K562 (cell line): ENCODE results near the gene S100A4. TPM values are rescaled to one million over a fixed set of nuclear protein-coding genes. Genes with fewer than 3 reads are reported as not detected.
A peak's percentile ranks its signal among the peaks of the same experiment; 100 is the strongest.

Source experiments
- CBFB ChIP-seq: sonication (generic); formaldehyde crosslinking; IDR thresholded peaks from 2 replicates; pipeline ENCODE4 v1.4.0; 2020; ENCODE audit warnings: mild to moderate bottlenecking, missing genetic modification reagents
- CEBPB ChIP-seq: fragments of 450-650 bp; IDR thresholded peaks from 2 replicates; pipeline ENCODE4 v1.6.1; 2016; ENCODE audit warnings: missing genetic modification characterization, missing compliant biosample characterization
- GATA2 ChIP-seq: sonication (generic); formaldehyde crosslinking; IDR thresholded peaks from 2 replicates; pipeline ENCODE4 v1.4.0; 2020; ENCODE audit warnings: mild to moderate bottlenecking, missing genetic modification reagents
- HOXB6 ChIP-seq: fragments of 250-450 bp; sonication (Bioruptor Pico); IDR thresholded peaks from 2 replicates; pipeline ENCODE4 v1.5.1; 2022; ENCODE audit warnings: mild to moderate bottlenecking, borderline replicate concordance
- ILK ChIP-seq: fragments of 450-650 bp; IDR thresholded peaks from 2 replicates; pipeline ENCODE4 v1.6.1; 2016; ENCODE audit warnings: missing genetic modification characterization, low read depth, mild to moderate bottlenecking, missing compliant biosample characterization, moderate library complexity, borderline replicate concordance
- MTA2 ChIP-seq: fragments of 450-650 bp; IDR thresholded peaks from 2 replicates; pipeline ENCODE4 v1.6.1; 2016; ENCODE audit warnings: low read depth
- NRF1 ChIP-seq, 2 experiments: fragments of 450-650 bp; IDR thresholded peaks in 1 of 2; conservative IDR thresholded peaks in 1 of 2; 2 replicates each; pipeline ENCODE4 v1.6.1; 2014; ENCODE audit warnings: mild to moderate bottlenecking in 2 of 2
- RCOR1 ChIP-seq, 2 experiments: IDR thresholded peaks; 2 replicates each; pipeline ENCODE4 v1.6.1; 2012; ENCODE audit warnings: low read depth in 2 of 2, low read length in 2 of 2, borderline replicate concordance in 1 of 2, improper control_type of control experiment in 1 of 2
- SIRT6 ChIP-seq: IDR thresholded peaks from one replicate; pipeline ENCODE4 v1.6.1; 2012; ENCODE audit warnings: low read depth, mild to moderate bottlenecking, control low read depth, inconsistent platforms, low read length, moderate library complexity
- ZNF3 ChIP-seq: fragments of 250-450 bp; sonication (Bioruptor Pico); IDR thresholded peaks from 2 replicates; pipeline ENCODE4 v1.5.0; 2021; ENCODE audit warnings: mild to moderate bottlenecking, moderate library complexity
- ZNF668 ChIP-seq: fragments of 250-450 bp; sonication (Bioruptor Pico); IDR thresholded peaks from 2 replicates; pipeline ENCODE4 v1.8.0; 2022; ENCODE audit warnings: mild to moderate bottlenecking, inconsistent platforms
- ZNF699 ChIP-seq: fragments of 250-450 bp; sonication (Bioruptor Pico); IDR thresholded peaks from 2 replicates; pipeline ENCODE4 v1.8.0; 2021; ENCODE audit warnings: mild to moderate bottlenecking, moderate library complexity; ENCODE audit not compliant: insufficient replicate concordance
- polyA plus RNA-seq, 8 experiments: library from polyadenylated mRNA; depleted of rRNA in 4 of 8; stranded (reverse) in 5 of 8; unstranded in 3 of 8; fragments of >200 nt; fragmentation: Nextera tagmentation in 2 of 8; fragmentation: Illumina TruSeq in 1 of 8; extraction: Ambion mirVana in 2 of 8; extraction: Trizol in 1 of 8; gene quantifications; 2 replicates each; pipeline versions ENCODE4 v1.2.1 to v1.2.3, GENCODE V29; 2011 to 2014; ENCODE audit warnings: inconsistent platforms in 1 of 8, missing spikeins in 1 of 8
- total RNA-seq, 7 experiments: library from RNA; depleted of rRNA in 6 of 7; stranded (reverse); fragments of >200 nt in 6 of 7; fragmentation: Illumina TruSeq in 2 of 7; extraction: Trizol in 2 of 7; gene quantifications; 2 replicates each; pipeline versions ENCODE4 v1.2.1 to v1.2.3, GENCODE V29; 2011 to 2021; ENCODE audit warnings: low replicate concordance in 1 of 7
- TF ChIP-seq, protein P1 (sequence below), 2 experiments: IDR thresholded peaks in 1 of 2; conservative IDR thresholded peaks in 1 of 2; 2 replicates each; pipeline ENCODE4 v1.6.1; 2016; ENCODE audit warnings: low read depth in 2 of 2, mild to moderate bottlenecking in 1 of 2, missing compliant biosample characterization in 1 of 2, missing genetic modification characterization in 1 of 2, moderate library complexity in 1 of 2
- TF ChIP-seq, protein P2 (sequence below), 2 experiments: fragments of 450-650 bp; IDR thresholded peaks; 2 replicates each; pipeline ENCODE4 v1.6.1; 2016; ENCODE audit warnings: mild to moderate bottlenecking in 2 of 2, borderline replicate concordance in 1 of 2, low read depth in 1 of 2, moderate library complexity in 1 of 2

The S100A4 gene
- total and polyA plus RNA-seq, 9 of the 15 experiments (the other 6 are each of a cell fraction or from before 2014, with no cell fraction given) = 3.7 to 20.1 (median 11.2) TPM

GRCh38 chr1:153568367-153569099 lies 22.9 kb upstream of the S100A4 start (continued):
- TF ChIP-seq, protein P1, sequence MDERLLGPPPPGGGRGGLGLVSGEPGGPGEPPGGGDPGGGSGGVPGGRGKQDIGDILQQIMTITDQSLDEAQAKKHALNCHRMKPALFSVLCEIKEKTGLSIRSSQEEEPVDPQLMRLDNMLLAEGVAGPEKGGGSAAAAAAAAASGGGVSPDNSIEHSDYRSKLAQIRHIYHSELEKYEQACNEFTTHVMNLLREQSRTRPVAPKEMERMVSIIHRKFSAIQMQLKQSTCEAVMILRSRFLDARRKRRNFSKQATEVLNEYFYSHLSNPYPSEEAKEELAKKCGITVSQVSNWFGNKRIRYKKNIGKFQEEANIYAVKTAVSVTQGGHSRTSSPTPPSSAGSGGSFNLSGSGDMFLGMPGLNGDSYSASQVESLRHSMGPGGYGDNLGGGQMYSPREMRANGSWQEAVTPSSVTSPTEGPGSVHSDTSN (CRISPR knock-in tag; IDR thresholded peaks at IDR 0.05; ENCODE audit: low read depth) = no peak
- TF ChIP-seq, protein P1 (tag; conservative IDR thresholded peaks at IDR 0.05; ENCODE audit: low read depth) = no peak
- TF ChIP-seq CEBPB = no peak
- TF ChIP-seq SIRT6 = no peak
- TF ChIP-seq CBFB (CRISPR knock-in tag) = no peak
- TF ChIP-seq MTA2 = no peak
- TF ChIP-seq, protein P2, sequence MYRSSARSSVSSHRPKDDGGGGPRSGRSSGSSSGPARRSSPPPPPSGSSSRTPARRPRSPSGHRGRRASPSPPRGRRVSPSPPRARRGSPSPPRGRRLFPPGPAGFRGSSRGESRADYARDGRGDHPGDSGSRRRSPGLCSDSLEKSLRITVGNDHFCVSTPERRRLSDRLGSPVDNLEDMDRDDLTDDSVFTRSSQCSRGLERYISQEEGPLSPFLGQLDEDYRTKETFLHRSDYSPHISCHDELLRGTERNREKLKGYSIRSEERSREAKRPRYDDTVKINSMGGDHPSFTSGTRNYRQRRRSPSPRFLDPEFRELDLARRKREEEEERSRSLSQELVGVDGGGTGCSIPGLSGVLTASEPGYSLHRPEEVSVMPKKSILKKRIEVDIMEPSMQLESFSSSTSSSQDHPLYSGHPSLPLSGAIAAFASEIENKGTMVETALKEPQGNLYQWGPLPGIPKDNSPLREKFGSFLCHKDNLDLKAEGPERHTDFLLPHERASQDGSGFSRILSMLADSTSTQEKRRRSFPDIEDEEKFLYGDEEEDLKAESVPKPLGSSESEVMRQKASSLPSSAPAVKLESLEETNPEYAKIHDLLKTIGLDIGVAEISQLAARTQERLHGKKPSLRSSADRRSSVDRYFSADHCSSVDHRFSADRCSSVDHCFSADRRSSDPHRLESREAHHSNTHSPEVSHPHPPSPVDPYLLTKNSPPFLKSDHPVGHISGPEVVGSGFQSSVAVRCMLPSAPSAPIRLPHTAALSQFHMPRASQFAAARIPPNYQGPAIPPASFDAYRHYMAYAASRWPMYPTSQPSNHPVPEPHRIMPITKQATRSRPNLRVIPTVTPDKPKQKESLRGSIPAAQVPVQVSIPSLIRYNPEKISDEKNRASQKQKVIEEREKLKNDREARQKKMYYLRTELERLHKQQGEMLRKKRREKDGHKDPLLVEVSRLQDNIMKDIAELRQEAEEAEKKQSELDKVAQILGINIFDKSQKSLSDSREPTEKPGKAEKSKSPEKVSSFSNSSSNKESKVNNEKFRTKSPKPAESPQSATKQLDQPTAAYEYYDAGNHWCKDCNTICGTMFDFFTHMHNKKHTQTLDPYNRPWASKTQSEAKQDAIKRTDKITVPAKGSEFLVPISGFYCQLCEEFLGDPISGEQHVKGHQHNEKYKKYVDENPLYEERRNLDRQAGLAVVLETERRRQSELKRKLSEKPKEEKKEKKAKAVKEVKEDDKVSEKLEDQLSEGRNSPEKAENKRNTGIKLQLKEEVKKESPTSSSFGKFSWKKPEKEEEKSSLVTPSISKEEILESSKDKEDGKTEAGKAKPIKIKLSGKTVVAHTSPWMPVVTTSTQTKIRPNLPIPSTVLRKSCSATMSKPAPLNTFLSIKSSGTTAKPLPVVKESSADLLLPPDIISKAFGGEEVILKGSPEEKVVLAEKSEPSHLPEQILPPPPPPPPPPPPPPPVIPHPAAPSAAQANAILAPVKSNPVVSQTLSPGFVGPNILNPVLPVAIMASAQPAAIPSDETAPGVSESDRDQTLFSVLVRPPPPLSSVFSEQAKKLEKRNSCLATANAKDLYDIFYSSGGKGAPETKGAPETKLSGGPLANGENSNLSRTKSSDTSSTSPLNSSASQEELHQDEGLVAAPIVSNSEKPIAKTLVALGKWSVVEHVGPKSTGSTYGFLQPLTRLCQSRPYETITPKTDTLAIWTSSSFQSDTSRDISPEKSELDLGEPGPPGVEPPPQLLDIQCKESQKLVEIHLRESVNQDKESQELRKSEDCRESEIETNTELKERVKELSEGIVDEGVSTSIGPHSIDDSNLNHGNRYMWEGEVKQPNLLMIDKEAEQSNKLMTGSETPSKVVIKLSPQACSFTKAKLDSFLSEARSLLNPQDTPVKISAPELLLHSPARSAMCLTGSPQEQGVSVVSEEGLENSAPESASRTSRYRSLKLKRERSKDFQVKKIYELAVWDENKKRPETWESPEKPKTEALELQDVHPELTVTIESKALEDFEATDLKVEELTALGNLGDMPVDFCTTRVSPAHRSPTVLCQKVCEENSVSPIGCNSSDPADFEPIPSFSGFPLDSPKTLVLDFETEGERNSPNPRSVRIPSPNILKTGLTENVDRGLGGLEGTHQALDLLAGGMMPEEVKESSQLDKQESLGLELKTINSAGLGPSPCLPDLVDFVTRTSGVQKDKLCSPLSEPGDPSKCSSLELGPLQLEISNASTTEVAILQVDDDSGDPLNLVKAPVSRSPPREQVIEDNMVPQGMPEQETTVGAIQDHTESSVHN (IDR thresholded peaks at IDR 0.05; ENCODE audit: borderline replicate concordance in 1 of 2, low read depth in 1 of 2) = no peak
- no peak for TF ChIP-seq ZNF3 (CRISPR knock-in tag)
- TF ChIP-seq NRF1 (conservative IDR thresholded peaks at IDR 0.05 in 1 of 2, IDR thresholded peaks at IDR 0.05 in 1 of 2) = peak in 1 of 2 experiments; percentile 34; a peak in 1 of 4 replicates
- no peak for TF ChIP-seq HOXB6
- TF ChIP-seq RCOR1 (IDR thresholded peaks at IDR 0.05; ENCODE audit: borderline replicate concordance in 1 of 2, low read depth in 2 of 2, low read length in 2 of 2) = peak; percentile 20 to 80; a peak in 2 of 4 replicates
- TF ChIP-seq ZNF699 = no peak
- no peak for TF ChIP-seq ILK (tag)
- TF ChIP-seq GATA2 (CRISPR knock-in tag) = no peak
- TF ChIP-seq ZNF668 = no peak
